Hepatocyte (in vitro differentiated cells): Measurements from ENCODE around the gene VAV1.
"Not testable (repeated sequence)": the region's sequence is repeated elsewhere in the genome, so short reads cannot be mapped to it uniquely, and the experiment has no call there.

Experiments used
- EZH2 ChIP-seq: fragments of 200-600 bp; sonication (generic); IDR thresholded peaks from 2 replicates; pipeline ENCODE4 v1.6.1; 2016; ENCODE audit warnings: antibody characterized with exemption, mild to moderate bottlenecking, borderline replicate concordance
- EZH2phosphoT487 ChIP-seq: fragments of 200-600 bp; sonication (generic); IDR thresholded peaks from one replicate; pipeline ENCODE4 v1.6.1; 2018; ENCODE audit warnings: antibody characterized with exemption, mild to moderate bottlenecking, low read depth, moderate library complexity; ENCODE audit not compliant: unreplicated experiment, severe bottlenecking
- TF ChIP-seq, protein P1 (sequence below): fragments of 200-600 bp; sonication (generic); IDR thresholded peaks from 2 replicates; pipeline ENCODE4 v1.5.1; 2016; ENCODE audit warnings: antibody characterized with exemption, mild to moderate bottlenecking; ENCODE audit not compliant: poor library complexity

GRCh38 chr19:6748543-6748942 lies 24.0 kb upstream of the VAV1 start:
- TF ChIP-seq, protein P1, sequence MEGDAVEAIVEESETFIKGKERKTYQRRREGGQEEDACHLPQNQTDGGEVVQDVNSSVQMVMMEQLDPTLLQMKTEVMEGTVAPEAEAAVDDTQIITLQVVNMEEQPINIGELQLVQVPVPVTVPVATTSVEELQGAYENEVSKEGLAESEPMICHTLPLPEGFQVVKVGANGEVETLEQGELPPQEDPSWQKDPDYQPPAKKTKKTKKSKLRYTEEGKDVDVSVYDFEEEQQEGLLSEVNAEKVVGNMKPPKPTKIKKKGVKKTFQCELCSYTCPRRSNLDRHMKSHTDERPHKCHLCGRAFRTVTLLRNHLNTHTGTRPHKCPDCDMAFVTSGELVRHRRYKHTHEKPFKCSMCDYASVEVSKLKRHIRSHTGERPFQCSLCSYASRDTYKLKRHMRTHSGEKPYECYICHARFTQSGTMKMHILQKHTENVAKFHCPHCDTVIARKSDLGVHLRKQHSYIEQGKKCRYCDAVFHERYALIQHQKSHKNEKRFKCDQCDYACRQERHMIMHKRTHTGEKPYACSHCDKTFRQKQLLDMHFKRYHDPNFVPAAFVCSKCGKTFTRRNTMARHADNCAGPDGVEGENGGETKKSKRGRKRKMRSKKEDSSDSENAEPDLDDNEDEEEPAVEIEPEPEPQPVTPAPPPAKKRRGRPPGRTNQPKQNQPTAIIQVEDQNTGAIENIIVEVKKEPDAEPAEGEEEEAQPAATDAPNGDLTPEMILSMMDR = not testable (repeated sequence)
- TF ChIP-seq EZH2, EZH2phosphoT487: not testable (repeated sequence)
